Colonic mucosa (tissue), 4 donors: Measurements from ENCODE around the gene LTBP2. TPM values are rescaled to one million over a fixed set of nuclear protein-coding genes. Genes with fewer than 3 reads are reported as not detected.

Source experiments
- DNase-seq: peaks from one replicate; pipeline ENCODE4 v3.0.0-alpha.2; 2020
- H3K27ac ChIP-seq: fragments of 200-600 bp; one replicate; pipeline ENCODE4 v1.8.0; 2021
- H3K27me3 ChIP-seq: fragments of 200-600 bp; one replicate; pipeline ENCODE4 v1.8.0; 2021
- H3K36me3 ChIP-seq: fragments of 200-600 bp; one replicate; pipeline ENCODE4 v1.8.0; 2021
- H3K4me1 ChIP-seq: fragments of 200-600 bp; one replicate; pipeline ENCODE4 v1.8.0; 2021; ENCODE audit warnings: mild to moderate bottlenecking
- H3K4me3 ChIP-seq: fragments of 200-600 bp; one replicate; pipeline ENCODE4 v1.8.0; 2021
- H3K9ac ChIP-seq, 2 donors: one replicate each; pipeline ENCODE4 v1.7.0; 2013; ENCODE audit warnings: control low read depth in 2 of 2, low read depth in 2 of 2, low read length in 2 of 2
- H3K9me3 ChIP-seq: fragments of 200-600 bp; one replicate; pipeline ENCODE4 v1.8.0; 2021
- intact Hi-C: fragments of 100-400 bp; cut with DNase I; formaldehyde crosslinking; loops from one replicate; pipeline ENCODE4 v1.14.1; 2022
- total RNA-seq, 2 donors: library from RNA; stranded (reverse); fragmentation: NEBNext Ultra II Directional in 1 of 2; extraction: Animal tissue kit (Norgen Biotek cat#: 25700) in 1 of 2; gene quantifications; one replicate each; pipeline ENCODE4 v1.2.1, GENCODE V29; 2021
- TF ChIP-seq, protein P1 (sequence below): fragments of 200-600 bp; IDR thresholded peaks from one replicate; pipeline ENCODE4 v1.8.0; 2022; ENCODE audit warnings: antibody characterized with exemption, mild to moderate bottlenecking
- donor health status: healthy.
- donor health status: DM: no; HTN: no; CAD: no.
- donor health status: DM: no; HTN: no; CAD: no.

The LTBP2 gene
- total RNA-seq, 2 donors from 2014 or later, result 1.9 to 3.7 TPM

DNA sequence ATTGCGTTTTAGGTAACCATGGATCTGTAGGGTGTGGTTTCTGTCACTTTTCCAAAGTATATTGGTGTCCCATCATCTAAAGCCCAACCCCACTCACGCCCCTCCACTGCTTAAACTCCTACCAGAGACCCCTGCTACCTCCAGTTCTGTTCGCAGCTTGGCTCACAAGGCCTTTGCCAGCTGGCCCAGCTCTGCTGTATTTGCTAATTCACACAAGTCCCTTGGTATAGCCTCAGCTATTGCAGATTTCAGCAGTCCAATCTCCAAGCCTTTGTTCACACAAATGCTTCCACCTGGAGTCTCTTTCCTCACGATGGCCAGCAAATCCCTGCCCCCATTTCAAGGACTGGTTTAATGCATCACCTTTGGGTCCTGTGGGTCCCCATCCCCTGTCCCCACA lies 94.3 kb downstream of the LTBP2 start:
- TF ChIP-seq, protein P1, sequence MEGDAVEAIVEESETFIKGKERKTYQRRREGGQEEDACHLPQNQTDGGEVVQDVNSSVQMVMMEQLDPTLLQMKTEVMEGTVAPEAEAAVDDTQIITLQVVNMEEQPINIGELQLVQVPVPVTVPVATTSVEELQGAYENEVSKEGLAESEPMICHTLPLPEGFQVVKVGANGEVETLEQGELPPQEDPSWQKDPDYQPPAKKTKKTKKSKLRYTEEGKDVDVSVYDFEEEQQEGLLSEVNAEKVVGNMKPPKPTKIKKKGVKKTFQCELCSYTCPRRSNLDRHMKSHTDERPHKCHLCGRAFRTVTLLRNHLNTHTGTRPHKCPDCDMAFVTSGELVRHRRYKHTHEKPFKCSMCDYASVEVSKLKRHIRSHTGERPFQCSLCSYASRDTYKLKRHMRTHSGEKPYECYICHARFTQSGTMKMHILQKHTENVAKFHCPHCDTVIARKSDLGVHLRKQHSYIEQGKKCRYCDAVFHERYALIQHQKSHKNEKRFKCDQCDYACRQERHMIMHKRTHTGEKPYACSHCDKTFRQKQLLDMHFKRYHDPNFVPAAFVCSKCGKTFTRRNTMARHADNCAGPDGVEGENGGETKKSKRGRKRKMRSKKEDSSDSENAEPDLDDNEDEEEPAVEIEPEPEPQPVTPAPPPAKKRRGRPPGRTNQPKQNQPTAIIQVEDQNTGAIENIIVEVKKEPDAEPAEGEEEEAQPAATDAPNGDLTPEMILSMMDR, result no peak
- Histone ChIP-seq H3K27ac (no peak overlapping the region), H3K36me3 (no peaks in the 10 kb centered on the region), H3K9ac (no peak overlapping the region), H3K4me1 (no peaks in the 10 kb centered on the region), H3K4me3 (no peak overlapping the region), H3K9me3 (no peaks in the 10 kb centered on the region), H3K27me3 (no peaks in the 10 kb centered on the region)
- no peak for DNase-seq
- intact Hi-C loops, result no loop called here

DNA sequence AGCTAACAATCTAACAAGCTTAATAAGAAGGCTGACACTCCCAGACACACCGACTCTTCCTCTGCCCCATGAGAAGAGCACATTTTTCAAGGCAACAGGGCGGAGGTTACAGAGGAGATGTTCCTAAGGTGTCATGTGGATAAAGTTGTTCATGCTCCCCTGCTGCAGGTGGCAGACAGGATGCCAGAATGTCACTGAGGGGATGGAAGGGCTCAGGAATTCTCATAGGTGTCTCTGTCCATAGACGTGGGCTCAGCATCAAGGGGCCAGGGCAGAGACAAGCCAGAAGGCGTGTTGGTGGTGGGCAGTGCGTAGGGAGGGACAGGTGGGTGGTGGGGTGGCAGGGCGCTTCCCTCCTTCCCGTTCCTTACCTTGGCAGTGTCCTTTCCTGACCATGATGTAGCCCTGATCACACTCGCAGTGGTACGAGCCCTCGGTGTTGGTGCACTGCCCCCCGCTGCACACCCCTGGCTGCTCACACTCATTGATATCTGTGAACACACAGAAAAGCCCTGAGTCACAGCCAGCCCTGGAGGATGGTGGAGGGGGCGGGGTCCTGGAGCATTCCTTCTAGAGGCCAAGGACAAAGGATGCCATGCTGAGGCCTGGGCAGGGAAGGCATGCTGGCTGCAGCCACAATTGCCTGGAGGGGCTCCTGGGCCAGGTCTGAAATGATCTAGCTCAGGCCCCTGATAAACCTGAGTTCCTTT lies 95.4 kb downstream of the LTBP2 start:
- Histone ChIP-seq H3K4me3 (no peak overlapping the region), H3K9me3 (no peaks in the 10 kb centered on the region), H3K27ac (no peak overlapping the region), H3K9ac (no peak overlapping the region), H3K4me1 (no peaks in the 10 kb centered on the region), H3K27me3 (no peaks in the 10 kb centered on the region), H3K36me3 (no peaks in the 10 kb centered on the region)
- no peak for DNase-seq
- TF ChIP-seq, protein P1, result no peak
- intact Hi-C loops, result no loop called here

DNA sequence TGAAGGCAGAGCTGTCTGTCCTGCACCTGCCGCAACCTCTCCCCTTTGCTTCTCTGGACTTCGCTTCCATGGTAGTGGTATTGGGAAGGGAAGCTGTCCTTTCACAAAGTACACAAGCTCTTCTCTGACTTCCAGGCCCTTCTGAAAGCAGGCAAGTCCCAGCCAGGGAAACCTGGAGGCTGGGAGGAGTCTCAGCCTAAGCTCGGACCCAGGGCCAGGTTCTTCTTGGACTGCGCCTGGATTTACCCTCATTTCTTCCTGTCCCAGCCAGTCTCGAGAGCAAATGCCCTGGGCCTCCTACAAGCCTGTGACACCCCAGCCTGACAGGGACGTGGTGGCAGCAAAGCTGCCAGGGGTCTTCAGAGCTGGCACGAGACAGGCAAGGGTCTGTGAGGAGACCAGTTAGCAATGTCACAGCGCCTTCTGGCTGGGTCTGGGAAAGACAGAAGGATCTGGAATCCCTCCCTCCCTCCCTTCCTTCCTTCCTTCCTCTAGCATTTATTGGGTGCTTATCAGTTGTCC lies 96.1 kb downstream of the LTBP2 start:
- intact Hi-C loops, result no loop called here
- no peak overlapping the region for H3K4me3 ChIP-seq
- no peak overlapping the region for H3K27ac ChIP-seq
- H3K36me3 ChIP-seq, result no peaks in the 10 kb centered on the region
- no peaks in the 10 kb centered on the region for H3K27me3 ChIP-seq
- DNase-seq, result no peak
- no peaks in the 10 kb centered on the region for H3K4me1 ChIP-seq
- no peaks in the 10 kb centered on the region for H3K9me3 ChIP-seq
- TF ChIP-seq, protein P1, result no peak
- no peak overlapping the region for H3K9ac ChIP-seq

DNA sequence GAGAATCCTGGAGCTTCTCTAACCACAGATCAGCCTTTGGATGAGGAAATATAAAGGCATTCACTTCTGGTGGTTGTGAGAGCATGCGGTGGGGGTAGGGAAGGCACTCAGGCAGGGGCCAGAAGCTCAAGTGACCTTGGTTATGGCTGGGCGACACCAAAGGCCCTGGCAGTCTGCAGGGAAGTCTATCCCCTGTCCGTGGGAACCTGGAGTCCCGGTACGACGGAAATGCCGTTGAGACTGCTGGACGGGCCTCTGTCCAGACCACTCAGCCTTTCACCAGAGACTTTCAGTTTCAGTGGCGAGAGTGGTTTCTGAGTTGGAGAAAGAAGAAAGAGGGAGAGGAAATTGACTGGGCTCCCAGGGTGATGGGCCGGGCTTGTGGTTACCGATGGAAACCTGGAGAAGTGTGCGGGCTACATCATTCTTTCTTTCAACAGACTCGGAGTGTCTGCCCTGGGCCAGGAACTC lies 97.5 kb downstream of the LTBP2 start:
- H3K27ac ChIP-seq, result no peak overlapping the region

DNA sequence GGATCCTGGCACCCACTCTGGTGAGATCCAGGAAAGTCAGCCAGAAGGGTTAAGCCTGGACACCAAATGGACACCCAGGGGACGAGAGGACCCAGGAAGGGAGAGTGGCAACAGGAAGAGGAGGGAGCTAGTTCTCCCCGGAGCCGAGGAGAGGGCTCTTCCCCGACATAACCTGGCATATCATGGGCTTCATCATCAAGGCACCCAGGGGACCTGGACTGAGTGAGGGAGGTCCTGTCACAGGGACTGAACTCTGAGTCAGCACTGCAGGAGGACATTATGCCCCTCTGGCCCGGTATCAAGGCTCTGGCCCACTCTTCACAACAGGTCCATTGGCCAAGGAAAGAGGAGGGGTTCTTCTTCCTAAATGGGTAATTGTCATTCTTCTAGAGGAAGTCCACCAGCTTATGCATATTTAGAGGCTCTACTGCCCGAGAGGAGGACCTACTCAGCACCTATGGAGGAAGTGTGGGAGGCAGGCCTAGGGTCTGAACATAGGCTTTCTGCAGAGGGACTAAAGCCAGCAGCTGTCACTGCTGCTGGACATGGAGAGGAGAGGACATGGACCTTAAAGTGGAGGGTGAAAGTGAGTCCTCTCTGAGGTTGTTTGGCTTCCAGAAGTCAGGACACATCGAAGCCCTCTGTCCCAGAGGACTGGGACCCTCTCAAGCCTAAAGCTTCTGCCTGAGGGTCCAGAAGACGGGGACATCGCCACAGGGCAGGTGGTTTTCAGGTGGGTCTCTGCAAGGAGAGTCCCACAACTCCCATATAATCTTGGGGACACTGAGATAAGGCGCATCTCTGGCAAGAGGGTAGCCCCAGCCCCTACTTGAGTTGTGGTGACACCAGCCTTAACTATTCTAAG lies 99.8 kb downstream of the LTBP2 start:
- Histone ChIP-seq H3K27me3 (no peaks in the 10 kb centered on the region), H3K4me3 (no peak overlapping the region), H3K9me3 (no peaks in the 10 kb centered on the region), H3K36me3 (no peaks in the 10 kb centered on the region), H3K27ac (no peak overlapping the region), H3K4me1 (no peaks in the 10 kb centered on the region), H3K9ac (no peak overlapping the region)
- TF ChIP-seq, protein P1, result no peak
- no peak for DNase-seq
- intact Hi-C loops, result no loop called here

More for the DNA sequence above, 97.5 kb downstream of the LTBP2 start:
- H3K36me3 ChIP-seq, result no peaks in the 10 kb centered on the region
- intact Hi-C loops, result no loop called here
- no peak for DNase-seq
- H3K9ac ChIP-seq, result no peak overlapping the region
- TF ChIP-seq, protein P1, result no peak
- H3K27me3 ChIP-seq, result no peaks in the 10 kb centered on the region
- no peak overlapping the region for H3K4me3 ChIP-seq
- H3K4me1 ChIP-seq, result no peaks in the 10 kb centered on the region
- no peaks in the 10 kb centered on the region for H3K9me3 ChIP-seq
